ENCODE results near the gene LRRN4CL.
"Not testable (repeated sequence)": the region's sequence is repeated elsewhere in the genome, so short reads cannot be mapped to it uniquely, and the experiment has no call there.

LRRN4CL gene

DNA sequence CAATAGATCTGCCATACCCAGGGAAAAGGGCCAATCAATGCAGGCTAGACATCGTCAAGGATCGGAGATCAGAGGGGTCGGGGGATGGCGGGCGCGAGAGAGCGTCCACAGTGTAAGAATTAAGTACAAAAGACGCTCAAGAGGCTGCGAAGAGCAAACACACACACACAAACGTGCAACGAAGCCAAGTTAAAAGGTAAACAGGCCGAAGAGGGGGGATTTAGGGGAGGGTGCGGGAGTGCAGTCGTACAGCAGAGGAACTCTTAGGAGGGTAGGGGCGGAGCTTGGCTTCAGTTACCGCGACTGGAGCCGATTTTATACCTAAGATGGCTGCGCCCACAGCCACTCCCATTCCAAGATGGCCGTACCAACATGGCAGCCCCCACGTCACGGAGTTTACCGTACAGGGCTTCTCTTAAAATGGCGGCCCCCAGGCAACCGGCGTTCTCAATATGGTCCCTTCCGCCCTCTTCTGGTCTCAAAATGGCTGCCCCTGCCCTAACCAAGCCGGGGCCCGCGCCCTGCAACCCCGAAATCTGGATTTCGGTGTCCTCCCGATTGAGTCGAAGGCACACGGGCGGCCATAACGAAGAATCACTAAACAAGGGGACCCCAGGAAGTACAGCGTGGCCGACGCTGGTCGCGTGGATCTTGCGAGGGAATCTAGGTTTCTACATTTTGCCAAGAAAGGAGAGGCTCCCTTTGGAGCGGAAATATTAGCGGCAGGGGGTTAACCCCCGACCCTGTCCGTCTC is 20.1 kb upstream of the LRRN4CL start:
- DNase-seq, result peak; percentile 98

DNA sequence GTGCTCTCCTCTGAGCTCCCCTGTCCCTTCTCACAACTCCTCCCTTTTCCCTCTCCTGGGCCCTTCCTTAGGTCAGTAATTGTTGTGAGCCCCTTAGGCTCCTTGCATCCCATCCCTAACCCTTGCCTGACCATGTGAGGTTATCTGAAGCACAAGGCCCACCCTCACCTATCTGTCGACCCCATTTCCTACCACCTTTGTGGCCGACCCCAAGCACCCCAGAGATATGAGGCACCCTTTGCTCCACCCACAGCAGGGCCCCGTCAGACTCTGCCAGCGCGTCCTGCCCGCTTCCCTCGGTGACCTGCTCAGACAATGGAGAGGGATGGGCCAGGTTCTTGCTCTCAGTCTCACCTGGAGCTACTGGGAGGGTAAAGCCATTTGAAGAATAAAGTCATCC is 19.5 kb upstream of the LRRN4CL start:
- DNase-seq, result no peak

- no peak for DNase-seq
These were observed 19.1 kb upstream of the LRRN4CL start for GRCh38 chr11:62708392-62708791.

- no peak for DNase-seq
These were observed 18.0 kb upstream of the LRRN4CL start, which contains the start of the genes BSCL2 and GNG3 for GRCh38 chr11:62707277-62707861. Gene BSCL2 (minus strand): TSS chr11:62707424. CDS start chr11:62707195, 229 bp downstream. Gene GNG3 (plus strand): TSS chr11:62707676. CDS start chr11:62708296, 620 bp downstream.

GRCh38 chr11:62706850-62707247 is 17.5 kb upstream of the LRRN4CL start:
- DNase-seq, result no peak

GRCh38 chr11:62705880-62706849 is 16.8 kb upstream of the LRRN4CL start:
- peak; percentile 93 for DNase-seq

- DNase-seq, result no peak
These were observed 16.1 kb upstream of the LRRN4CL start for GRCh38 chr11:62705413-62705812.

- DNase-seq, result not testable (repeated sequence)
These were observed 14.6 kb upstream of the LRRN4CL start for GRCh38 chr11:62703921-62704320.

- no peak for DNase-seq
These were observed 12.9 kb upstream of the LRRN4CL start for GRCh38 chr11:62702246-62702645.

GRCh38 chr11:62694455-62695167 is 5.3 kb upstream of the LRRN4CL start:
- no peak for DNase-seq

- DNase-seq, result not testable (repeated sequence)
These were observed 4.3 kb upstream of the LRRN4CL start for GRCh38 chr11:62693624-62694023.

GRCh38 chr11:62688491-62688890 is 839 bp downstream of the LRRN4CL start:
- no peak for DNase-seq

DNA sequence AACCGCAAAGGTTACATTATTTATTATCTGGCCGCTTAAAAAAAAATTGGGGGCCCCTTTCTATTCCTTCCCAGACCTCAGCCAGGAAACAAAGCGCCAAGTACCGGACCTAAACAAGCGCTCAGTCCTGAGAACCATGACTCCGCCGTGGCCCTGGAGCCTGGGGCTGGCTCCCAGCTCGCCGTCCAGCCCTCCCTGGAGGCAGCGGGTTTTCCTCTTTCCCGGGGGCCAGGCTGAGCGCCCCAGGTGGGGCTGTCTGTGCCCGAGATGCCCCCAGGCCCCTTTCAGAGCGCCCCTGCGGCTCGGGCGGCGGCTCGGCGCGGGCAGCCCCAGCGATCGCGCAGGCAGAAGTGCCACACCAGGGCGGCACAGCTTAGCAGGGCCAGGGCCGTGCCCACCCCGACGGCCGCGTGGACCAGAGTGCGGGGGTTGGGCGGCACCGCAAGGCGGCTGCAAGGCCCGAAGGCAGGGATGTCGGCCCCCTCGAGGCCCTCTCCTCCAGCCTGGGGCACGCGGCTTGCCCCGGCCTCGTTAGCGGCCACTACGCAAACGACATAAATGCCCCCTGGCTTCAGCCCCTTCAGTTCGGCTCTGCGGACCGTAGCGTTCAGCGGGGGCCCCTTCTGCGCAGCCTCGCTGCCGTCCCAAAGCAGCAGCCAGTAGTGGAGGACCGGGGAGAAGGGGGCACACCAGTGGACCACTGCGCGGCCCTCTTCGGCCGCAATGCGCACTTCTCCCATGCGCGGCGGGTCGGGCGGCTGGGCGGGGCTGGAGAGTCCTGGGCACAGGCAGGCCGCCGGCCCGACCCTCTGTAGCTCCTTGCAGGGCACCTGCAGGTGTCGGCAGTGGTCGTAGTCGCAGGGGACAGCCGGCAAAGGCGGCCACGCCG is 1.6 kb downstream of the LRRN4CL start:
- no peak for DNase-seq

GRCh38 chr11:62682518-62682917 is 6.8 kb downstream of the LRRN4CL start:
- DNase-seq, result no peak

- no peak for DNase-seq
These were observed 8.5 kb downstream of the LRRN4CL start for GRCh38 chr11:62680825-62681240.

DNA sequence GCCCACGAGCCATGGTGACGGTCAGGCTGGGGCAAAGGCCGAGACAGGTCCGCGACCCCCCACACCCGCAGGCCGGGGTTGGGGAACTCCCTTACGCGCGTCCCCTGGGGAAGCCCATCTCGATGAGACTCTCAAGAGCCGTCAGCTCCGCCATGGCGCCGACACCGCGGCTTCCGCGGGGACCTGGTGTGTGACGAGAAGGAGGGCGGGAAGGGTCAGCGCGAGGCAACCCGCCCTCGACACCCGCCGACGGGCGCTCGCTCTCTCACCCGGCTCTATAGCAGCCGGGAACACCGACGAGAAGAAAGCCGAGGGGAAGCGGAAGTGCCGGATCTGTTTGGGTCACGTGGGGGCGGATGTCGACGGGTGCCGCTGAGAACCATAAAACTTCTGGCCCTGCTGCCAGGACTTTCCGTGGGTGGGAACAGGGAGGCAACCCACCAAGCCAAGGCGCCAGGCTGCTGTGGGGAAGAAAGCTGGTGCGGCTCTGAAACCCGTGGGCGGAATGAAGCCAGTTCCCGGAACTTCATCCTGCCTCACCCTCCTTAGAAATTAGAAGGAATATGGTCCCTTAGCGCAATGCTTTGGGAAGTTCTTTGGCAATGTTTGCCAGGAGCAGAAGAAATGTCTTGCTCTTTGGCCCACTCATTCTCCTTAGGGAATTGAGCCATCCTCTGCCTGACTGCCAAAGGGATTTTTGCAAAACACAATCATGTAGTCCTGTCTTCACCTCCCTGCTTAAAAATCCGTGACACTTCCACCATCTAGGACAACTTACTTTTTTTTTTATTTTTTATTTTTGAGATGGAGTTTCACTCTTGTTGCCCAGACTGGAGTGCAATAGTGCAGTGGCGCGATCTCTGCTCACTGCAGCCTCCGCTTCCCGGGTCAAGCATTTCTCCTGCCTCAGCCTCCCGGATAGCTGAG is 10.3 kb downstream of the LRRN4CL start, which contains the start of gene UBXN1:
TSS of gene UBXN1 (minus strand) at position 304 of the 927 bp plus-strand sequence. CDS start at position 154, 150 bp downstream.
- peak; percentile 37 for DNase-seq

DNA sequence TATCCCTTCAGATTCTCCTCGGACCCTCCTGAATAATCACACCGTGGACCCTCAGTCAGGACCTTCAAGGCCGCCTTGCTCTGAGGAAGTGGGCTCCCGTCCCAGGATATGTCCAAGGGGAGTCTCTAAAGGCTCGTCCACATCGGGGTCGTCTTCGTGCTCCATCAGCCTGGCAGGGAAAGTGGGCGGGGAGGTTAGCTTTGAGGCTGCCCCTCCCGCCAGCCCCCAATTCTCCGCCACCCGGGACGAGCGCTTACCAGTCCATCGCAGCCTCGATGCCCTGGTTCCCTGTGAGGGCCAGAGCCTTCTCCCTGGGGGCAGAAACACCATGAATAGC is 10.9 kb downstream of the LRRN4CL start:
- DNase-seq, result no peak

GRCh38 chr11:62677714-62678113 is 11.6 kb downstream of the LRRN4CL start:
- no peak for DNase-seq

- DNase-seq, result no peak
These were observed 12.2 kb downstream of the LRRN4CL start for GRCh38 chr11:62677156-62677555.

GRCh38 chr11:62676698-62677097 is 12.6 kb downstream of the LRRN4CL start:
- DNase-seq, result no peak
